BLaER1 (cell line): ENCODE results near the gene PLXNA4.
A peak's percentile ranks its signal among the peaks of the same experiment; 100 is the strongest.

Experiments
- H3K27ac ChIP-seq: shearing (Covaris generic); formaldehyde crosslinking; 2 replicates; pipeline ENCODE4 v1.8.1; 2022
- H3K27me3 ChIP-seq: shearing (Covaris generic); formaldehyde crosslinking; 2 replicates; pipeline ENCODE4 v1.8.1; 2022
- H3K36me3 ChIP-seq: shearing (Covaris generic); formaldehyde crosslinking; 2 replicates; pipeline ENCODE4 v1.8.1; 2022
- H3K4me1 ChIP-seq: shearing (Covaris generic); formaldehyde crosslinking; 2 replicates; pipeline ENCODE4 v1.8.1; 2022
- H3K4me2 ChIP-seq: shearing (Covaris generic); formaldehyde crosslinking; 2 replicates; pipeline ENCODE4 v1.8.1; 2022
- H3K4me3 ChIP-seq: shearing (Covaris generic); formaldehyde crosslinking; 2 replicates; pipeline ENCODE4 v1.8.1; 2022
- H3K9ac ChIP-seq: shearing (Covaris generic); formaldehyde crosslinking; 2 replicates; pipeline ENCODE4 v1.8.1; 2022
- H3K9me3 ChIP-seq: shearing (Covaris generic); formaldehyde crosslinking; 2 replicates; pipeline ENCODE4 v1.8.1; 2022
- H4K20me1 ChIP-seq: shearing (Covaris generic); formaldehyde crosslinking; 2 replicates; pipeline ENCODE4 v1.8.1; 2022
- Cebpa-rat ChIP-seq: shearing (Covaris generic); IDR thresholded peaks from 2 replicates; pipeline ENCODE4 v1.8.1; 2022

PLXNA4 gene

GRCh38 chr7:132469681-132470080 lies 106.6 kb downstream of the PLXNA4 start:
- Histone ChIP-seq H3K4me1 (no peaks in the 10 kb centered on the region), H4K20me1 (no peaks in the 10 kb centered on the region), H3K4me2 (no peak overlapping the region), H3K27ac (no peak overlapping the region), H3K9ac (no peak overlapping the region), H3K27me3 (no peaks in the 10 kb centered on the region), H3K4me3 (no peak overlapping the region), H3K9me3 (no peaks in the 10 kb centered on the region), H3K36me3 (no peaks in the 10 kb centered on the region)
- no peak for TF ChIP-seq Cebpa-rat

- Histone ChIP-seq H3K4me3 (no peak overlapping the region), H3K9ac (no peak overlapping the region), H3K4me1 (no peaks in the 10 kb centered on the region), H3K9me3 (no peaks in the 10 kb centered on the region), H3K4me2 (no peak overlapping the region), H4K20me1 (no peaks in the 10 kb centered on the region), H3K27me3 (no peaks in the 10 kb centered on the region), H3K27ac (no peak overlapping the region), H3K36me3 (no peaks in the 10 kb centered on the region)
- TF ChIP-seq Cebpa-rat = no peak
Observed at GRCh38 chr7:132469264-132469663, 107.0 kb downstream of the PLXNA4 start.

- Histone ChIP-seq H3K27me3 (no peaks in the 10 kb centered on the region), H3K9ac (no peak overlapping the region), H3K27ac (no peak overlapping the region), H3K36me3 (no peaks in the 10 kb centered on the region), H3K4me2 (no peak overlapping the region), H3K9me3 (no peaks in the 10 kb centered on the region), H3K4me1 (peaks cover 3% of the 10 kb centered on the region; the same call in 1 of the 2 replicates), H3K4me3 (no peak overlapping the region), H4K20me1 (no peaks in the 10 kb centered on the region)
- TF ChIP-seq Cebpa-rat = no peak
Observed at GRCh38 chr7:132466367-132466766, 109.9 kb downstream of the PLXNA4 start.

- H3K9me3 ChIP-seq = no peaks in the 10 kb centered on the region
- H3K27me3 ChIP-seq = no peaks in the 10 kb centered on the region
- H3K4me1 ChIP-seq = peaks cover 11% of the 10 kb centered on the region
- no peak for TF ChIP-seq Cebpa-rat
- H4K20me1 ChIP-seq = no peaks in the 10 kb centered on the region
- no peaks in the 10 kb centered on the region for H3K36me3 ChIP-seq
- no peak overlapping the region for H3K4me2 ChIP-seq
- no peak overlapping the region for H3K27ac ChIP-seq
- no peak overlapping the region for H3K4me3 ChIP-seq
- no peak overlapping the region for H3K9ac ChIP-seq
Observed at GRCh38 chr7:132465516-132465915, 110.8 kb downstream of the PLXNA4 start.

- H3K36me3 ChIP-seq = no peaks in the 10 kb centered on the region
- H4K20me1 ChIP-seq = no peaks in the 10 kb centered on the region
- H3K27ac ChIP-seq = no peak overlapping the region
- no peak for TF ChIP-seq Cebpa-rat
- no peak overlapping the region for H3K4me3 ChIP-seq
- H3K4me1 ChIP-seq = peaks cover 14% of the 10 kb centered on the region
- no peak overlapping the region for H3K9ac ChIP-seq
- no peaks in the 10 kb centered on the region for H3K27me3 ChIP-seq
- no peaks in the 10 kb centered on the region for H3K9me3 ChIP-seq
- H3K4me2 ChIP-seq = no peak overlapping the region
Observed at GRCh38 chr7:132464740-132465139, 111.5 kb downstream of the PLXNA4 start.

- no peak overlapping the region for H3K27ac ChIP-seq
- H4K20me1 ChIP-seq = no peaks in the 10 kb centered on the region
- H3K36me3 ChIP-seq = no peaks in the 10 kb centered on the region
- peaks cover 21% of the 10 kb centered on the region for H3K4me1 ChIP-seq
- no peaks in the 10 kb centered on the region for H3K9me3 ChIP-seq
- no peaks in the 10 kb centered on the region for H3K27me3 ChIP-seq
- H3K4me2 ChIP-seq = no peak overlapping the region
- H3K9ac ChIP-seq = no peak overlapping the region
- TF ChIP-seq Cebpa-rat = no peak
- no peak overlapping the region for H3K4me3 ChIP-seq
Observed at GRCh38 chr7:132463922-132464321, 112.3 kb downstream of the PLXNA4 start.

GRCh38 chr7:132462478-132462877 lies 113.8 kb downstream of the PLXNA4 start:
- Histone ChIP-seq H4K20me1 (no peaks in the 10 kb centered on the region), H3K9ac (no peak overlapping the region), H3K36me3 (no peaks in the 10 kb centered on the region), H3K4me2 (no peak overlapping the region), H3K4me3 (no peak overlapping the region), H3K9me3 (no peaks in the 10 kb centered on the region), H3K4me1 (peaks cover 25% of the 10 kb centered on the region), H3K27ac (no peak overlapping the region), H3K27me3 (no peaks in the 10 kb centered on the region)
- TF ChIP-seq Cebpa-rat = no peak

GRCh38 chr7:132461032-132461592 lies 115.2 kb downstream of the PLXNA4 start:
- no peak for TF ChIP-seq Cebpa-rat
- H3K9ac ChIP-seq = no peak overlapping the region
- no peaks in the 10 kb centered on the region for H3K36me3 ChIP-seq
- H3K4me3 ChIP-seq = no peak overlapping the region
- H4K20me1 ChIP-seq = no peaks in the 10 kb centered on the region
- peak overlapping the region; percentile 15; the same call in 1 of the 2 replicates for H3K4me2 ChIP-seq
- peaks cover 32% of the 10 kb centered on the region for H3K4me1 ChIP-seq
- H3K9me3 ChIP-seq = no peaks in the 10 kb centered on the region
- H3K27me3 ChIP-seq = no peaks in the 10 kb centered on the region
- no peak overlapping the region for H3K27ac ChIP-seq

- TF ChIP-seq Cebpa-rat = no peak
- Histone ChIP-seq H3K27ac (no peak overlapping the region), H3K4me2 (peak overlapping the region; percentile 22; the same call in 1 of the 2 replicates), H3K9me3 (no peaks in the 10 kb centered on the region), H3K4me3 (no peak overlapping the region), H3K27me3 (no peaks in the 10 kb centered on the region), H4K20me1 (no peaks in the 10 kb centered on the region), H3K9ac (no peak overlapping the region), H3K4me1 (peaks cover 56% of the 10 kb centered on the region), H3K36me3 (no peaks in the 10 kb centered on the region)
Observed at GRCh38 chr7:132458729-132459128, 117.5 kb downstream of the PLXNA4 start.

- Histone ChIP-seq H4K20me1 (no peaks in the 10 kb centered on the region), H3K27me3 (no peaks in the 10 kb centered on the region), H3K4me3 (no peak overlapping the region), H3K4me1 (peaks cover 58% of the 10 kb centered on the region), H3K27ac (no peak overlapping the region), H3K9me3 (no peaks in the 10 kb centered on the region), H3K4me2 (no peak overlapping the region), H3K9ac (no peak overlapping the region), H3K36me3 (no peaks in the 10 kb centered on the region)
- TF ChIP-seq Cebpa-rat = no peak
Observed at GRCh38 chr7:132457658-132458057, 118.6 kb downstream of the PLXNA4 start.

GRCh38 chr7:132456418-132456817 lies 119.9 kb downstream of the PLXNA4 start:
- H3K27ac ChIP-seq = no peak overlapping the region
- no peak overlapping the region for H3K4me3 ChIP-seq
- no peak for TF ChIP-seq Cebpa-rat
- H4K20me1 ChIP-seq = no peaks in the 10 kb centered on the region
- H3K36me3 ChIP-seq = no peaks in the 10 kb centered on the region
- no peak overlapping the region for H3K9ac ChIP-seq
- H3K27me3 ChIP-seq = no peaks in the 10 kb centered on the region
- H3K4me2 ChIP-seq = peak overlapping the region; percentile 69
- no peaks in the 10 kb centered on the region for H3K9me3 ChIP-seq
- H3K4me1 ChIP-seq = peaks cover 66% of the 10 kb centered on the region
